ENCODE measurements around the gene ZNF223. TPM values are rescaled to one million over a fixed set of nuclear protein-coding genes. Genes with fewer than 3 reads are reported as not detected.
A peak's percentile ranks its signal among the peaks of the same experiment; 100 is the strongest.

The ZNF223 gene
- total and polyA plus RNA-seq, 9 of the 15 experiments (the other 6 are each of a cell fraction or from before 2014, with no cell fraction given) = 0.21 to 1.8 (median 0.71) TPM

- CTCF ChIA-PET (ENCODE audit: low intra/inter-chr PET ratio) = no interaction called here
- H3K27ac ChIP-seq (ENCODE audit: extremely low read depth, low read depth, low read length) = peak overlapping the region; percentile 86; the same call in 1 of the 3 replicates
- peaks cover 4% of the 10 kb centered on the region; the same call in 1 of the 3 replicates for H3K36me3 ChIP-seq (ENCODE audit: control insufficient read depth, insufficient read depth, low read length)
- peaks cover 3 to 4% of the 10 kb centered on the region in 2 experiments; a peak in 1 of 5 replicates for H3K4me1 ChIP-seq (replicated peaks in 1 of 2; ENCODE audit: control insufficient read depth in 2 of 2, insufficient read depth in 2 of 2, low read length in 2 of 2)
- intact Hi-C loops (cut with micrococcal nuclease) = no loop called here
- no peaks in the 10 kb centered on the region for H4K20me1 ChIP-seq (replicated peaks; ENCODE audit: control insufficient read depth, insufficient read depth, low read length)
- H3K27me3 ChIP-seq (ENCODE audit: control insufficient read depth in 2 of 2, insufficient read depth in 2 of 2, low read length in 2 of 2) = no peaks in the 10 kb centered on the region
- no TSS peak for BruUV-seq (replicated peaks)
- H3K9me3 ChIP-seq (replicated peaks; ENCODE audit: control insufficient read depth, insufficient read depth, low read depth, low read length) = peaks cover 3% of the 10 kb centered on the region; the same call in 1 of the 2 replicates
- DNase-seq (ENCODE audit: extremely low read depth in 1 of 4, low spot score in 3 of 4) = peak in 1 of 4 experiments; percentile 8
- in situ Hi-C loops (cut with MboI) = no loop called here
- H3K4me3 ChIP-seq = peak overlapping the region; percentile 80
- H3K4me2 ChIP-seq (ENCODE audit: insufficient read depth, low read length) = peak overlapping the region; percentile 98
- 32% methylated on average over 4 of the region's 4 CpGs for WGBS (ENCODE audit: insufficient coverage, low coverage, missing lambda C conversion rate)
- H3K9ac ChIP-seq (ENCODE audit: insufficient read depth in 1 of 2, low read depth in 2 of 2, low read length in 2 of 2) = peak overlapping the region in 1 of 2 experiments; percentile 88; a peak in 2 of 4 replicates
- FAIRE-seq = no peak
- peaks cover 5% of the 10 kb centered on the region; the same call in 1 of the 3 replicates for H3K79me2 ChIP-seq (ENCODE audit: control insufficient read depth, insufficient read depth, low read length)
- no peak for ATAC-seq
- POLR2A ChIA-PET = interaction anchor here (0.6 to 1.1 kb wide), 7 partner anchors 10 to 357 kb away, joined by 3 to 4 read pairs (median 3); partner anchors contain the start of genes ZNF221 and ZNF45
- H3K9me1 ChIP-seq (ENCODE audit: control insufficient read depth, insufficient read depth, low read length) = no peaks in the 10 kb centered on the region
- H2AFZ ChIP-seq (ENCODE audit: low read depth, low read length) = peak overlapping the region; percentile 85
- 0 out of 2 replicates have a peak, but pooled peaks have one; percentile 15 for TF ChIP-seq ARID4B (CRISPR knock-in tag; IDR thresholded peaks at IDR 0.05)
- TF ChIP-seq ZNF232 (CRISPR knock-in tag; IDR thresholded peaks at IDR 0.05) = no peak
- TF ChIP-seq GTF2E2 (tag; IDR thresholded peaks at IDR 0.05) = peak; percentile 63; the same call in 1 of the 2 replicates
- TF ChIP-seq KLF1 (tag; IDR thresholded peaks at IDR 0.05) = peak; percentile 45; the same call in 1 of the 2 replicates
- TF ChIP-seq EHMT2 (IDR thresholded peaks at IDR 0.05) = peak; percentile 30; the same call in 1 of the 2 replicates
- 0 out of 2 replicates have a peak, but pooled peaks have one; percentile 10 for TF ChIP-seq MYC (IDR thresholded peaks at IDR 0.05; ENCODE audit: low read depth, low read length)
- no peak for TF ChIP-seq MYC (CRISPR knock-in tag; IDR thresholded peaks at IDR 0.05; ENCODE audit: borderline replicate concordance, low read depth)
- no peak for TF ChIP-seq CREB5 (CRISPR knock-in tag; IDR thresholded peaks at IDR 0.05)
- TF ChIP-seq BACH1 (tag; IDR thresholded peaks at IDR 0.05) = 0 out of 2 replicates have a peak, but pooled peaks have one; percentile 48
- no peak for TF ChIP-seq ZFP1 (CRISPR knock-in tag; IDR thresholded peaks at IDR 0.05)
Measured at GRCh38 chr19:44024900-44025216, 27.0 kb upstream of the ZNF223 start.
